Measurements from ENCODE around the gene MCTP2. TPM values are rescaled to one million over a fixed set of nuclear protein-coding genes. Genes with fewer than 3 reads are reported as not detected.

Gene MCTP2
- total RNA-seq, 1 donor from 2014 or later = 12.8 TPM

- peaks cover 14% of the 10 kb centered on the region for H3K27me3 Mint-ChIP-seq (ENCODE audit: low read depth)
- H3K27ac Mint-ChIP-seq = no peak overlapping the region
- H3K4me3 Mint-ChIP-seq = no peak overlapping the region
- no peak for DNase-seq (ENCODE audit: low spot score in 2 of 2, unreplicated experiment in 2 of 2)
- no peak for TF ChIP-seq CTCF (IDR thresholded peaks at IDR 0.05; ENCODE audit: unreplicated experiment)
- no peaks in the 10 kb centered on the region for H3K9me3 Mint-ChIP-seq
- H3K36me3 Mint-ChIP-seq = no peaks in the 10 kb centered on the region
- no peaks in the 10 kb centered on the region for H3K4me1 Mint-ChIP-seq
Observed at GRCh38 chr15:94206463-94207167, 24.7 kb upstream of the MCTP2 start.

- no peak overlapping the region for H3K4me3 Mint-ChIP-seq
- H3K4me1 Mint-ChIP-seq = no peaks in the 10 kb centered on the region
- peaks cover 50% of the 10 kb centered on the region for H3K27me3 Mint-ChIP-seq (ENCODE audit: low read depth)
- H3K27ac Mint-ChIP-seq = no peak overlapping the region
- H3K9me3 Mint-ChIP-seq = peaks cover 18% of the 10 kb centered on the region
- no peak for TF ChIP-seq CTCF (IDR thresholded peaks at IDR 0.05; ENCODE audit: unreplicated experiment)
- DNase-seq (ENCODE audit: low spot score in 2 of 2, unreplicated experiment in 2 of 2) = no peak
- no peaks in the 10 kb centered on the region for H3K36me3 Mint-ChIP-seq
Observed at GRCh38 chr15:94212291-94212690, 19.1 kb upstream of the MCTP2 start.

GRCh38 chr15:94225616-94226015 lies 5.7 kb upstream of the MCTP2 start:
- Mint-ChIP-seq H3K4me1 (peaks cover 5% of the 10 kb centered on the region), H3K9me3 (peaks cover 4% of the 10 kb centered on the region), H3K4me3 (no peak overlapping the region), H3K27ac (no peak overlapping the region), H3K36me3 (no peaks in the 10 kb centered on the region), H3K27me3 (ENCODE audit: low read depth) (peaks cover 49% of the 10 kb centered on the region)
- DNase-seq (ENCODE audit: low spot score in 2 of 2, unreplicated experiment in 2 of 2) = no peak
- no peak for TF ChIP-seq CTCF (IDR thresholded peaks at IDR 0.05; ENCODE audit: unreplicated experiment)

- Mint-ChIP-seq H3K36me3 (no peaks in the 10 kb centered on the region), H3K9me3 (peaks cover under 1% of the 10 kb centered on the region), H3K27me3 (ENCODE audit: low read depth) (peaks cover 53% of the 10 kb centered on the region), H3K4me3 (no peak overlapping the region), H3K27ac (no peak overlapping the region), H3K4me1 (peaks cover 14% of the 10 kb centered on the region)
- no peak for DNase-seq (ENCODE audit: low spot score in 2 of 2, unreplicated experiment in 2 of 2)
- TF ChIP-seq CTCF (IDR thresholded peaks at IDR 0.05; ENCODE audit: unreplicated experiment) = no peak
Observed at GRCh38 chr15:94228611-94229010, 2.8 kb upstream of the MCTP2 start.

- TF ChIP-seq CTCF (IDR thresholded peaks at IDR 0.05; ENCODE audit: unreplicated experiment) = no peak
- H3K9me3 Mint-ChIP-seq = no peaks in the 10 kb centered on the region
- DNase-seq (ENCODE audit: low spot score in 2 of 2, unreplicated experiment in 2 of 2) = no peak
- peaks cover 14% of the 10 kb centered on the region for H3K4me1 Mint-ChIP-seq
- H3K27ac Mint-ChIP-seq = no peak overlapping the region
- no peaks in the 10 kb centered on the region for H3K36me3 Mint-ChIP-seq
- H3K4me3 Mint-ChIP-seq = no peak overlapping the region
- H3K27me3 Mint-ChIP-seq (ENCODE audit: low read depth) = peaks cover 54% of the 10 kb centered on the region
Observed at GRCh38 chr15:94229591-94230369, 1.6 kb upstream of the MCTP2 start.

All from mesothelial cell of epicardium (in vitro differentiated cells).